Endothelial cell (in vitro differentiated cells): Measurements from ENCODE around the gene DHRS11. TPM values are rescaled to one million over a fixed set of nuclear protein-coding genes. Genes with fewer than 3 reads are reported as not detected.

Experiments used
- DNase-seq: peaks from one replicate; pipeline ENCODE4 v3.0.0; 2021; ENCODE audit warnings: low spot score
- H3K27ac Mint-ChIP-seq: one replicate; pipeline ENCODE4 v1.8.0; 2021; ENCODE audit warnings: mixed read lengths, inconsistent platforms; ENCODE audit not compliant: unreplicated experiment
- H3K27me3 Mint-ChIP-seq: one replicate; pipeline ENCODE4 v1.8.0; 2021; ENCODE audit warnings: mild to moderate bottlenecking, moderate library complexity, mixed read lengths, inconsistent platforms; ENCODE audit not compliant: unreplicated experiment
- H3K36me3 Mint-ChIP-seq: one replicate; pipeline ENCODE4 v1.8.0; 2021; ENCODE audit warnings: mild to moderate bottlenecking, low read depth, mixed read lengths, inconsistent platforms; ENCODE audit not compliant: unreplicated experiment
- H3K4me1 Mint-ChIP-seq: one replicate; pipeline ENCODE4 v1.8.0; 2021; ENCODE audit warnings: mild to moderate bottlenecking, mixed read lengths, inconsistent platforms; ENCODE audit not compliant: unreplicated experiment
- H3K4me3 Mint-ChIP-seq: one replicate; pipeline ENCODE4 v1.8.0; 2021; ENCODE audit warnings: mild to moderate bottlenecking, mixed read lengths, inconsistent platforms; ENCODE audit not compliant: unreplicated experiment
- H3K9me3 Mint-ChIP-seq: one replicate; pipeline ENCODE4 v1.8.0; 2021; ENCODE audit warnings: mixed read lengths, inconsistent platforms; ENCODE audit not compliant: unreplicated experiment
- total RNA-seq: library from RNA; stranded (reverse); fragmentation: NEBNext Ultra II Directional; extraction: Animal tissue kit (Norgen Biotek cat#: 25700); gene quantifications from one replicate; pipeline ENCODE4 v1.2.1, GENCODE V29; 2021; ENCODE audit not compliant: unreplicated experiment
- TF ChIP-seq, protein P1 (sequence below): fragments of 200-600 bp; sonication (generic); IDR thresholded peaks from one replicate; pipeline ENCODE4 v1.5.0; 2021; ENCODE audit warnings: antibody characterized with exemption; ENCODE audit not compliant: unreplicated experiment

DHRS11 gene
- total RNA-seq, 1 donor from 2014 or later, result 3.9 TPM

DNA sequence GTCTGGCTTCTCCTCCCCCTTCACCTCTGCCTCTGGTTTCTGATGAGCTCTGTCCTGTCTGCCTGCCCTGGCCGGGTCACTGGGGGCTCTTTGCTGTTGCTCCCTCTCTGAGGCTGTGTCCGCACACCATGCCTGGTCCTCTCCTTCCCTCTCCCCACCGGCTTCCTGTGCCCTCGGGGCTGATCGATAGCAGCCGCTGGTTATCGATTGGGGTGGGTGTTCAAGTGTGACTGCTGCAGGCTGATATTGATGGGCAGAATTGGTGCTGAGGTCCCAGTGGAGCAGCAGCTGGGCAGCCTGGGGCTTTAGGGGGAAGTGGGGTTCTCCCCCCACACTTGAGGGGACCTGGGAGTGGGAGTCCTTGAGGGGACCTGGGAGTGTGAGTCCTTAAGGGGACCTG is 26.1 kb downstream of the DHRS11 start:
- Mint-ChIP-seq H3K27ac (no peak overlapping the region), H3K36me3 (no peaks in the 10 kb centered on the region), H3K9me3 (no peaks in the 10 kb centered on the region), H3K4me1 (peaks cover 8% of the 10 kb centered on the region), H3K4me3 (no peak overlapping the region), H3K27me3 (peaks cover 5% of the 10 kb centered on the region)
- no peak for DNase-seq
- TF ChIP-seq, protein P1, sequence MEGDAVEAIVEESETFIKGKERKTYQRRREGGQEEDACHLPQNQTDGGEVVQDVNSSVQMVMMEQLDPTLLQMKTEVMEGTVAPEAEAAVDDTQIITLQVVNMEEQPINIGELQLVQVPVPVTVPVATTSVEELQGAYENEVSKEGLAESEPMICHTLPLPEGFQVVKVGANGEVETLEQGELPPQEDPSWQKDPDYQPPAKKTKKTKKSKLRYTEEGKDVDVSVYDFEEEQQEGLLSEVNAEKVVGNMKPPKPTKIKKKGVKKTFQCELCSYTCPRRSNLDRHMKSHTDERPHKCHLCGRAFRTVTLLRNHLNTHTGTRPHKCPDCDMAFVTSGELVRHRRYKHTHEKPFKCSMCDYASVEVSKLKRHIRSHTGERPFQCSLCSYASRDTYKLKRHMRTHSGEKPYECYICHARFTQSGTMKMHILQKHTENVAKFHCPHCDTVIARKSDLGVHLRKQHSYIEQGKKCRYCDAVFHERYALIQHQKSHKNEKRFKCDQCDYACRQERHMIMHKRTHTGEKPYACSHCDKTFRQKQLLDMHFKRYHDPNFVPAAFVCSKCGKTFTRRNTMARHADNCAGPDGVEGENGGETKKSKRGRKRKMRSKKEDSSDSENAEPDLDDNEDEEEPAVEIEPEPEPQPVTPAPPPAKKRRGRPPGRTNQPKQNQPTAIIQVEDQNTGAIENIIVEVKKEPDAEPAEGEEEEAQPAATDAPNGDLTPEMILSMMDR, result no peak

DNA sequence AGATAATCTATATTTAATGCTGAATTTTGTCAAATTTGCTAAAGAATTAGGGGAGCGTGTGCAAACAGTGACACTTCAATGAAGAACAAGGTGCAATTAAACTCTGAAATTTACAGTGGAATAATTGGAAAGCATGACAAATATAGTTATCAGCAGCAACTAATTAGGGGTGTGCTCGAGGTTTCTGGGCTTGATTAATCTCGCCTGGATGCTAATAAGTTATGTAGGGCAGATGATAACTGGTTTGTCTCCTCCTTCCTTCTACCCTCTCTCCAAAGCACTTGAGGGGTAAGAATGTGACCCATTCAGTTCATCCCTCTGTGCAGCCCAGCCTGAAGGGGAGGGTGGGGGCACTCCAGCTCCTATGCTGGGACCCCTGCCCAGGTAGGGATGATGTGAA is 31.6 kb downstream of the DHRS11 start:
- Mint-ChIP-seq H3K4me3 (no peak overlapping the region), H3K9me3 (no peaks in the 10 kb centered on the region), H3K27ac (no peak overlapping the region), H3K4me1 (peaks cover 8% of the 10 kb centered on the region), H3K36me3 (no peaks in the 10 kb centered on the region), H3K27me3 (peaks cover 6% of the 10 kb centered on the region)
- DNase-seq, result no peak
- TF ChIP-seq, protein P1, result no peak

DNA sequence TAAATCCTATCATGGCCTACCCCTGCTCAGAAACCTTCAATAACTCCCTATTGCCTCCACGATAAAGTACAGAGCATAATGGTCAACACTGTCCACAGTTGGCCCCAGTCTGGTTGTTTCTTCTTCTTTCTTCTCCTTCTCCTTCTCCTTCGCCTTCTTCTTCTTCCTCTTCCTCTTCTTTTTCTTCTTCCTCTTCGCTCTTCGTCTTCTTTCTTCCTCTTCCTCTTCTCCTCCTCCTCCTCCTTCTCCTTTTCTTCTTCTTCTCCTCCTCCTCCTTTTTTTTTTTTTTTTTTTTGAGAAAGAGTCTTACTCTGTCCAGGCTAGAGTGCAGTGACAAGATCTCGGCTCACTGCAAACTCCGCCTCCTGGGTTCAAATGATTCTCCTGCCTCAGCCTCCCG is 33.5 kb downstream of the DHRS11 start:
- Mint-ChIP-seq H3K36me3 (no peaks in the 10 kb centered on the region), H3K9me3 (no peaks in the 10 kb centered on the region), H3K4me3 (no peak overlapping the region), H3K4me1 (peaks cover 10% of the 10 kb centered on the region), H3K27me3 (peaks cover 6% of the 10 kb centered on the region), H3K27ac (no peak overlapping the region)
- no peak for DNase-seq
- TF ChIP-seq, protein P1, result no peak

DNA sequence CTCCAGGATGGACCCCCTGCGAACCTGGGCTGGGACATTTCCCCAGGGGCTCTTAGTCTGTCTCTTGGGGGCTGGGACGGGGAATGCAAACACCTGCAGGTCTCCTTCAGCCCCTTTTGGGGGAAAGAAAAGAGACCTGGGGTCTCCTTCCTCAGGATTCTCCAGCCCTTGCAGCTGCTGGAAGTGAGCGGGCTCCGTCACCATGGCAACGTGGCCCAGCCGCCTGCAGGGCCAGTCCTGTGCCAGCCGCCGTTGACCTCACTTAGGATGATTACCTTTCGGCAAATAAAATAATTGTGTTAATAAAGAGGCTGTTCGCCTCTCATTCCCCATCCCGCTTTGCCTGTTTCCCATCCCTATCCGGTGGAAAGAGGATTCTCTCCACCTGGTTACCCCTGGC is 35.4 kb downstream of the DHRS11 start:
- Mint-ChIP-seq H3K9me3 (no peaks in the 10 kb centered on the region), H3K36me3 (no peaks in the 10 kb centered on the region), H3K4me1 (peaks cover 8% of the 10 kb centered on the region), H3K27me3 (peaks cover 5% of the 10 kb centered on the region), H3K27ac (no peak overlapping the region), H3K4me3 (no peak overlapping the region)
- peak; percentile 19 for DNase-seq
- TF ChIP-seq, protein P1, result no peak

DNA sequence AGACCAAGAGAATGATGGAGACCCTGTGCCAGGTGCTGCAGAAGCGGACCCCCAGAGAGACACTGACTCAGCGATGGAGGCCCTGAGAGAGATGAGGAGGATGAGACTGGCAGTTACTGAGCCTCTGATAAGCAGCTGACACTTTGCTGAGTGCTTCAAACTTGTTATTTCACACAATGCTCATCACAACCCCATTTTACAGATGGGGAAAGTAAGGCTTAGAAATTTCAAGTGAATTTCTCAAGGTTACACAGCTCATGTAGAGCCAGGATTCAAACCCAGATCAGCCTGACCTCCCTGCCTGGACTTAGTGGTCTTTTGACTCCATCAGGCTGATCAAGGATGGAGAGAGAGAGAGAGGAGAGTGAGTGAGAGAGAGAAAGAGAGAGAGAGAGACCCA is 36.9 kb downstream of the DHRS11 start:
- H3K36me3 Mint-ChIP-seq, result no peaks in the 10 kb centered on the region
- no peak overlapping the region for H3K4me3 Mint-ChIP-seq
- DNase-seq, result no peak
- H3K27me3 Mint-ChIP-seq, result peaks cover 10% of the 10 kb centered on the region
- no peaks in the 10 kb centered on the region for H3K9me3 Mint-ChIP-seq
- TF ChIP-seq, protein P1, result no peak
- H3K4me1 Mint-ChIP-seq, result peaks cover 21% of the 10 kb centered on the region
- no peak overlapping the region for H3K27ac Mint-ChIP-seq
